Endothelial cell of umbilical vein (primary cell): Measurements from ENCODE around the gene KIF26B. TPM values are rescaled to one million over a fixed set of nuclear protein-coding genes. Genes with fewer than 3 reads are reported as not detected.

Experiments used
- BruUV-seq: library from RNA; stranded (reverse); fragments of 400-500 nt; replicated peaks from 2 replicates; lab custom pipeline; 2021; lab: Mats Ljungman, UMichigan
- CTCF ChIA-PET: fragments of 300-600, 350-600 bp; sonication (Branson Sonifier 250); formaldehyde crosslinking; loops from one replicate; lab custom pipeline; 2021; ENCODE audit warnings: antibody characterized with exemption, inconsistent platforms; lab: Charles Lee
- POLR2A ChIA-PET: fragments of 300-600, 350-600 bp; sonication (Branson Sonifier 250); formaldehyde crosslinking; loops from one replicate; lab custom pipeline; 2021; ENCODE audit warnings: antibody characterized with exemption, inconsistent platforms; lab: Charles Lee
- DNase-seq: peaks from one replicate; pipeline ENCODE4 v3.0.0-alpha.2; 2011; ENCODE audit warnings: low read depth, low spot score
- FAIRE-seq: peaks from 2 replicates; lab custom pipeline; 2011; peaks lifted over from hg19 to GRCh38; lab: Jason Lieb, UNC
- H2AFZ ChIP-seq: 2 replicates; pipeline ENCODE4 v1.6.0; 2012; ENCODE audit warnings: low read depth, low read length, control low read depth, inconsistent platforms
- H3K27ac ChIP-seq: 2 replicates; pipeline ENCODE4 v1.5.1; 2011; ENCODE audit warnings: low read depth, mild to moderate bottlenecking, control low read depth, low read length, moderate library complexity; ENCODE audit not compliant: insufficient read depth
- H3K27me3 ChIP-seq, 2 experiments: 2 replicates each; pipeline versions ENCODE4 v1.6.0 to v1.6.1; 2011; ENCODE audit warnings: low read length in 2 of 2, mixed read lengths in 1 of 2; ENCODE audit not compliant: control insufficient read depth in 2 of 2, insufficient read depth in 2 of 2
- H3K36me3 ChIP-seq, 2 experiments: 2 replicates in 1 of 2; 3 replicates in 1 of 2; pipeline ENCODE4 v1.5.1; 2011; ENCODE audit warnings: low read length in 2 of 2, mild to moderate bottlenecking in 1 of 2, moderate library complexity in 1 of 2; ENCODE audit not compliant: control insufficient read depth in 2 of 2, insufficient read depth in 2 of 2; ENCODE audit errors: extremely low read depth in 1 of 2
- H3K4me1 ChIP-seq: 3 replicates; pipeline ENCODE4 v1.5.1; 2011; ENCODE audit warnings: mild to moderate bottlenecking, low read length; ENCODE audit not compliant: control insufficient read depth, insufficient read depth; ENCODE audit errors: extremely low read depth
- H3K4me2 ChIP-seq: 2 replicates; pipeline ENCODE4 v1.6.1; 2011; ENCODE audit warnings: low read length, control low read depth, mixed read lengths; ENCODE audit not compliant: insufficient read depth
- H3K4me3 ChIP-seq, 3 experiments: fragments of 200-600 bp in 1 of 3; sonication (generic), shearing (Covaris generic) in 1 of 3; replicated peaks in 1 of 3; 2 replicates each; pipeline ENCODE4 v1.5.1; 2011 to 2016; ENCODE audit warnings: control low read depth in 3 of 3, low read length in 3 of 3, mild to moderate bottlenecking in 2 of 3, inconsistent platforms in 1 of 3, low read depth in 1 of 3, moderate library complexity in 1 of 3; ENCODE audit not compliant: insufficient read depth in 1 of 3
- H3K79me2 ChIP-seq: 2 replicates; pipeline ENCODE4 v1.6.0; 2012; ENCODE audit warnings: low read length, inconsistent platforms; ENCODE audit not compliant: control insufficient read depth, insufficient read depth
- H3K9ac ChIP-seq: replicated peaks from 2 replicates; pipeline ENCODE3; 2011; ENCODE audit warnings: low read length, control low read depth; ENCODE audit not compliant: insufficient read depth; ENCODE audit errors: extremely low read depth
- H3K9me1 ChIP-seq: replicated peaks from 3 replicates; pipeline ENCODE4 v1.6.0; 2011; ENCODE audit warnings: mild to moderate bottlenecking, low read length; ENCODE audit not compliant: control insufficient read depth, insufficient read depth; ENCODE audit errors: extremely low read depth
- H3K9me3 ChIP-seq: replicated peaks from 2 replicates; pipeline ENCODE4 v1.5.1; 2012; ENCODE audit warnings: low read length, inconsistent platforms; ENCODE audit not compliant: control insufficient read depth, insufficient read depth
- H4K20me1 ChIP-seq: replicated peaks from 2 replicates; pipeline ENCODE3; 2011; ENCODE audit warnings: mild to moderate bottlenecking, low read length; ENCODE audit not compliant: control insufficient read depth, insufficient read depth; ENCODE audit errors: extremely low read depth
- CTCF ChIP-seq, 2 donors: IDR thresholded peaks; 1 replicate in 1 of 2; 2 replicates in 1 of 2; pipeline ENCODE4 v1.5.1; 2011; ENCODE audit warnings: low read length in 2 of 2, mild to moderate bottlenecking in 2 of 2, moderate library complexity in 2 of 2, control low read depth in 1 of 2, inconsistent platforms in 1 of 2, low read depth in 1 of 2; ENCODE audit not compliant: insufficient read depth in 1 of 2; ENCODE audit errors: extremely low read depth in 1 of 2
- EZH2 ChIP-seq: IDR thresholded peaks from 2 replicates; pipeline ENCODE4 v1.6.1; 2012; ENCODE audit warnings: borderline replicate concordance, low read depth, mild to moderate bottlenecking, moderate library complexity, low read length, inconsistent platforms; ENCODE audit not compliant: severe bottlenecking
- JUN ChIP-seq: IDR thresholded peaks from 2 replicates; pipeline ENCODE4 v1.6.1; 2011; ENCODE audit warnings: borderline replicate concordance, low read depth; ENCODE audit not compliant: insufficient read length, insufficient read depth
- MYC ChIP-seq: IDR thresholded peaks from one replicate; pipeline ENCODE4 v1.6.1; 2011; ENCODE audit warnings: mild to moderate bottlenecking, low read depth, low read length
- POLR2A ChIP-seq: IDR thresholded peaks from 2 replicates; pipeline ENCODE4 v1.6.1; 2012; ENCODE audit warnings: low read depth, mild to moderate bottlenecking, control low read depth, low read length
- POLR2AphosphoS5 ChIP-seq: IDR thresholded peaks from 2 replicates; pipeline ENCODE4 v1.6.1; 2012; ENCODE audit warnings: low read depth, mild to moderate bottlenecking, control low read depth, low read length, moderate library complexity; ENCODE audit not compliant: insufficient read depth
- dilution Hi-C: fragments of 300-500 bp; cut with MboI; formaldehyde crosslinking; loops from one replicate; pipeline ENCODE4 v1.15.0; 2019; ENCODE audit warnings: low sequenced_read_pairs; ENCODE audit not compliant: extremely low pct_ligation_motif_present
- intact Hi-C: fragments of 100-400 bp; cut with micrococcal nuclease; formaldehyde crosslinking; loops from one replicate; pipeline ENCODE4 v1.10.0; 2022
- polyA plus RNA-seq, 4 experiments: library from polyadenylated mRNA; depleted of rRNA in 3 of 4; stranded (reverse) in 3 of 4; unstranded in 1 of 4; fragments of >200 nt; gene quantifications; 2 replicates each; pipeline versions ENCODE4 v1.2.1 to v1.2.3, GENCODE V29; 2011 to 2012; ENCODE audit warnings: missing spikeins in 1 of 4
- total RNA-seq: library from RNA; stranded (reverse); gene quantifications from 2 replicates; pipeline ENCODE4 v1.2.3, GENCODE V29; 2021
- TF ChIP-seq, protein P1 (sequence below): IDR thresholded peaks from 2 replicates; pipeline ENCODE4 v1.6.1; 2011; ENCODE audit not compliant: insufficient read depth, insufficient read length

Gene KIF26B
- total and polyA plus RNA-seq, 2 donors (not counting 3 experiments of a cell fraction or from before 2014, with no cell fraction given) = 0.04 to 0.49 TPM

- BruUV-seq = no TSS peak
- no peak for FAIRE-seq
- no peaks in the 10 kb centered on the region for H3K79me2 ChIP-seq
Measured at GRCh38 chr1:245277276-245277675, 122.5 kb downstream of the KIF26B start.

More at GRCh38 chr1:245277276-245277675, 122.5 kb downstream of the KIF26B start:
- intact Hi-C loops = no loop called here
- no peaks in the 10 kb centered on the region for H3K4me1 ChIP-seq
- dilution Hi-C loops = no loop called here
- no peak overlapping the region for H3K4me3 ChIP-seq
- no peaks in the 10 kb centered on the region for H3K9me1 ChIP-seq
- no peaks in the 10 kb centered on the region for H3K36me3 ChIP-seq
- CTCF ChIA-PET = no interaction called here
- no peaks in the 10 kb centered on the region for H3K27me3 ChIP-seq
- POLR2A ChIA-PET = no interaction called here
- DNase-seq = no peak
- H3K4me2 ChIP-seq = no peak overlapping the region
- TF ChIP-seq MYC (no peak), EZH2 (no peak), JUN (no peak), POLR2AphosphoS5 (no peak), POLR2A (no peak), CTCF (IDR thresholded peaks at IDR 0.05; ENCODE audit: extremely low read depth in 1 of 2, insufficient read depth in 1 of 2, low read depth in 1 of 2, low read length in 2 of 2) (no peak)
- TF ChIP-seq, protein P1, sequence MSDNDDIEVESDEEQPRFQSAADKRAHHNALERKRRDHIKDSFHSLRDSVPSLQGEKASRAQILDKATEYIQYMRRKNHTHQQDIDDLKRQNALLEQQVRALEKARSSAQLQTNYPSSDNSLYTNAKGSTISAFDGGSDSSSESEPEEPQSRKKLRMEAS = no peak
- no peak overlapping the region for H3K27ac ChIP-seq
- no peak overlapping the region for H2AFZ ChIP-seq
- no peak overlapping the region for H3K9ac ChIP-seq
- no peaks in the 10 kb centered on the region for H3K9me3 ChIP-seq
- no peaks in the 10 kb centered on the region for H4K20me1 ChIP-seq
